Skin epidermis (tissue), 12 donors: Measurements from ENCODE around the gene KCNQ1.

ENCODE experiments used
- H3K27ac ChIP-seq, 21 experiments: fragments of 200-600 bp; sonication (generic) in 11 of 21; one replicate each; pipeline ENCODE4 v1.5.0; 2020; ENCODE audit warnings: mild to moderate bottlenecking in 3 of 21, inconsistent platforms in 2 of 21, moderate library complexity in 2 of 21
- H3K4me3 ChIP-seq, 7 experiments: fragments of 200-600 bp; sonication (generic) in 2 of 7; one replicate each; pipeline ENCODE4 v1.5.0; 2020; ENCODE audit warnings: inconsistent platforms in 2 of 7, mild to moderate bottlenecking in 2 of 7, moderate library complexity in 1 of 7

Gene KCNQ1

GRCh38 chr11:2726964-2727363, 282.2 kb downstream of the KCNQ1 start:
- H3K27ac ChIP-seq = no peak overlapping the region

GRCh38 chr11:2728128-2728662, 283.4 kb downstream of the KCNQ1 start:
- no peak overlapping the region for H3K4me3 ChIP-seq
- no peak overlapping the region for H3K27ac ChIP-seq

More at GRCh38 chr11:2726964-2727363, 282.2 kb downstream of the KCNQ1 start:
- H3K4me3 ChIP-seq = no peak overlapping the region

GRCh38 chr11:2728663-2729332, 284.0 kb downstream of the KCNQ1 start:
- H3K4me3 ChIP-seq = no peak overlapping the region
- no peak overlapping the region for H3K27ac ChIP-seq

- H3K4me3 ChIP-seq = no peak overlapping the region
- no peak overlapping the region for H3K27ac ChIP-seq
These were observed 285.0 kb downstream of the KCNQ1 start for GRCh38 chr11:2729841-2730240.

- H3K27ac ChIP-seq = no peak overlapping the region
These were observed 285.7 kb downstream of the KCNQ1 start for GRCh38 chr11:2730272-2731129.

GRCh38 chr11:2731130-2732125, 286.6 kb downstream of the KCNQ1 start:
- Histone ChIP-seq H3K4me3 (no peak overlapping the region), H3K27ac (no peak overlapping the region)

More at GRCh38 chr11:2730272-2731129, 285.7 kb downstream of the KCNQ1 start:
- no peak overlapping the region for H3K4me3 ChIP-seq

GRCh38 chr11:2732261-2732939, 287.6 kb downstream of the KCNQ1 start:
- Histone ChIP-seq H3K4me3 (no peak overlapping the region), H3K27ac (peak overlapping the region in 1 of 21 experiments; percentile 41)

- Histone ChIP-seq H3K4me3 (no peak overlapping the region), H3K27ac (peak overlapping the region in 1 of 21 experiments; percentile 41)
These were observed 288.3 kb downstream of the KCNQ1 start for GRCh38 chr11:2732940-2733628.

- Histone ChIP-seq H3K27ac (peak overlapping the region in 1 of 21 experiments; percentile 34), H3K4me3 (no peak overlapping the region)
These were observed 289.6 kb downstream of the KCNQ1 start for GRCh38 chr11:2734181-2735052.

GRCh38 chr11:2735053-2735589, 290.3 kb downstream of the KCNQ1 start:
- Histone ChIP-seq H3K27ac (no peak overlapping the region), H3K4me3 (no peak overlapping the region)

- no peak overlapping the region for H3K27ac ChIP-seq
- H3K4me3 ChIP-seq = no peak overlapping the region
These were observed 291.9 kb downstream of the KCNQ1 start for GRCh38 chr11:2736577-2737225.

- H3K4me3 ChIP-seq = no peak overlapping the region
- no peak overlapping the region for H3K27ac ChIP-seq
These were observed 292.4 kb downstream of the KCNQ1 start for GRCh38 chr11:2737226-2737590.

- Histone ChIP-seq H3K4me3 (no peak overlapping the region), H3K27ac (no peak overlapping the region)
These were observed 293.1 kb downstream of the KCNQ1 start for GRCh38 chr11:2737866-2738265.

- Histone ChIP-seq H3K4me3 (no peak overlapping the region), H3K27ac (no peak overlapping the region)
These were observed 294.0 kb downstream of the KCNQ1 start for GRCh38 chr11:2738551-2739431.

GRCh38 chr11:2739531-2740274, 294.9 kb downstream of the KCNQ1 start:
- H3K27ac ChIP-seq = no peak overlapping the region

More at GRCh38 chr11:2739531-2740274, 294.9 kb downstream of the KCNQ1 start:
- H3K4me3 ChIP-seq = no peak overlapping the region
